Glomerular visceral epithelial cell (primary cell): Measurements from ENCODE around the gene PACS1.
A peak's percentile ranks its signal among the peaks of the same experiment; 100 is the strongest.
"Not testable (repeated sequence)": the region's sequence is repeated elsewhere in the genome, so short reads cannot be mapped to it uniquely, and the experiment has no call there.

Experiments used
- DNase-seq: peaks from one replicate; pipeline ENCODE4 v3.0.0-alpha.2; 2016; ENCODE audit errors: extremely low spot score

Gene PACS1

GRCh38 chr11:66109294-66109693 lies 39.2 kb downstream of the PACS1 start:
- no peak for DNase-seq

GRCh38 chr11:66111158-66111557 lies 41.1 kb downstream of the PACS1 start:
- DNase-seq = no peak

- DNase-seq = no peak
Observed at GRCh38 chr11:66112041-66112491, 42.0 kb downstream of the PACS1 start.

GRCh38 chr11:66112601-66113499 lies 42.8 kb downstream of the PACS1 start:
- peak; percentile 59 for DNase-seq

GRCh38 chr11:66114957-66115356 lies 44.9 kb downstream of the PACS1 start:
- DNase-seq = not testable (repeated sequence)

GRCh38 chr11:66115638-66116301 lies 45.7 kb downstream of the PACS1 start:
- DNase-seq = no peak

GRCh38 chr11:66116576-66117361 lies 46.7 kb downstream of the PACS1 start:
- DNase-seq = no peak

- DNase-seq = no peak
Observed at GRCh38 chr11:66118847-66119246, 48.8 kb downstream of the PACS1 start.

GRCh38 chr11:66119348-66120133 lies 49.5 kb downstream of the PACS1 start:
- peak; percentile 65 for DNase-seq

GRCh38 chr11:66121466-66121865 lies 51.4 kb downstream of the PACS1 start:
- DNase-seq = no peak

- DNase-seq = no peak
Observed at GRCh38 chr11:66123902-66124301, 53.8 kb downstream of the PACS1 start.

- DNase-seq = no peak
Observed at GRCh38 chr11:66124564-66124963, 54.5 kb downstream of the PACS1 start.

- DNase-seq = no peak
Observed at GRCh38 chr11:66126064-66126463, 56.0 kb downstream of the PACS1 start.

- DNase-seq = peak; percentile 62
Observed at GRCh38 chr11:66126808-66127555, 56.9 kb downstream of the PACS1 start.

- DNase-seq = no peak
Observed at GRCh38 chr11:66130978-66131377, 60.9 kb downstream of the PACS1 start.

- no peak for DNase-seq
Observed at GRCh38 chr11:66131937-66132632, 62.0 kb downstream of the PACS1 start.

- no peak for DNase-seq
Observed at GRCh38 chr11:66133216-66133775, 63.2 kb downstream of the PACS1 start.

GRCh38 chr11:66136752-66137123 lies 66.7 kb downstream of the PACS1 start:
- peak; percentile 64 for DNase-seq

GRCh38 chr11:66139817-66140404 lies 69.8 kb downstream of the PACS1 start:
- DNase-seq = no peak
